ENCODE results near the gene CNPY3. TPM values are rescaled to one million over a fixed set of nuclear protein-coding genes. Genes with fewer than 3 reads are reported as not detected.

CNPY3 gene
- total RNA-seq, 1 donor from 2014 or later = 63.7 TPM

GRCh38 chr6:42968126-42968701, 38.9 kb downstream of the CNPY3 start:
- H3K36me3 ChIP-seq = peaks cover 45% of the 10 kb centered on the region
- no peak overlapping the region for H3K27ac ChIP-seq
- ATAC-seq = no peak
- TF ChIP-seq CTCF (IDR thresholded peaks at IDR 0.05) = no peak
- no peaks in the 10 kb centered on the region for H3K9me3 ChIP-seq
- DNase-seq = no peak
- H3K27me3 ChIP-seq = no peaks in the 10 kb centered on the region
- intact Hi-C loops (cut with DNase I) = no loop called here
- no peaks in the 10 kb centered on the region for H3K4me1 ChIP-seq
- no peak overlapping the region for H3K4me3 ChIP-seq

- Histone ChIP-seq H3K27ac (no peak overlapping the region), H3K27me3 (no peaks in the 10 kb centered on the region), H3K36me3 (peaks cover 42% of the 10 kb centered on the region), H3K4me3 (no peak overlapping the region), H3K9me3 (no peaks in the 10 kb centered on the region), H3K4me1 (no peaks in the 10 kb centered on the region)
- TF ChIP-seq CTCF (IDR thresholded peaks at IDR 0.05) = no peak
- DNase-seq = no peak
- intact Hi-C loops (cut with DNase I) = no loop called here
- no peak for ATAC-seq
Observed at GRCh38 chr6:42968783-42969182, 39.5 kb downstream of the CNPY3 start.

GRCh38 chr6:42969431-42969830, 40.2 kb downstream of the CNPY3 start:
- no peaks in the 10 kb centered on the region for H3K27me3 ChIP-seq
- no peaks in the 10 kb centered on the region for H3K4me1 ChIP-seq
- H3K36me3 ChIP-seq = peaks cover 35% of the 10 kb centered on the region
- H3K27ac ChIP-seq = no peak overlapping the region
- TF ChIP-seq CTCF (IDR thresholded peaks at IDR 0.05) = no peak
- no peak overlapping the region for H3K4me3 ChIP-seq
- H3K9me3 ChIP-seq = no peaks in the 10 kb centered on the region
- intact Hi-C loops (cut with DNase I) = no loop called here
- DNase-seq = no peak
- no peak for ATAC-seq

GRCh38 chr6:42969934-42970333, 40.7 kb downstream of the CNPY3 start:
- Histone ChIP-seq H3K4me3 (no peak overlapping the region), H3K9me3 (no peaks in the 10 kb centered on the region), H3K27me3 (no peaks in the 10 kb centered on the region), H3K27ac (no peak overlapping the region), H3K36me3 (peaks cover 30% of the 10 kb centered on the region), H3K4me1 (no peaks in the 10 kb centered on the region)
- DNase-seq (no peak), ATAC-seq (no peak)
- intact Hi-C loops (cut with DNase I) = no loop called here
- TF ChIP-seq CTCF (IDR thresholded peaks at IDR 0.05) = no peak

GRCh38 chr6:42970871-42971612, 41.8 kb downstream of the CNPY3 start:
- H3K4me3 ChIP-seq = no peak overlapping the region
- peaks cover 20% of the 10 kb centered on the region for H3K36me3 ChIP-seq
- no peaks in the 10 kb centered on the region for H3K9me3 ChIP-seq
- intact Hi-C loops (cut with DNase I) = no loop called here
- H3K27me3 ChIP-seq = no peaks in the 10 kb centered on the region
- no peak for TF ChIP-seq CTCF (IDR thresholded peaks at IDR 0.05)
- no peak overlapping the region for H3K27ac ChIP-seq
- DNase-seq (no peak), ATAC-seq (no peak)
- H3K4me1 ChIP-seq = no peaks in the 10 kb centered on the region
